ENCODE results near the gene IGHMBP2.

Gene IGHMBP2

GRCh38 chr11:68974421-68975194 is 70.9 kb downstream of the IGHMBP2 start:
- H3K4me3 ChIP-seq (ENCODE audit: low read length) = no peak overlapping the region
- peak; percentile 35 for DNase-seq (ENCODE audit: low read depth, low spot score)

DNA sequence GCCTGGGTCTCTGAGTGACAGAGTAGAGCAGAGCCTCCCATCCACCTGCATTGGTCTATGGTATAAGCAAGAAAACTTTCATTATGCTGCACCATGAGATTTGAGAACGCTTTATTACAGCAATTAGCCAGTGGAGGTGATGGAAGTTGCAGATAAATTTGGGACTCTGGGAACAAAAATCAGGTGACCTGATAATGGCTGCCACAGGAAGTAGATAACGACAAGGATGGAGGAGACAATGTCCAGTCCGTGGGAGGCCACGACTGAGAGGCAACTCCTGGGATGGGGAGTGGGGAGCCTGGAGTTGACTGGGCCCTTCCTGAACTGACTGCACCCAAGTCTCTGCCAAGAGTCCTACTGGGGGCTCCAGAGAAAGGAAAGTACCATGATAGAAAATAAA is 72.4 kb downstream of the IGHMBP2 start:
- DNase-seq (ENCODE audit: low read depth, low spot score) = no peak
- H3K4me3 ChIP-seq (ENCODE audit: low read length) = no peak overlapping the region

DNA sequence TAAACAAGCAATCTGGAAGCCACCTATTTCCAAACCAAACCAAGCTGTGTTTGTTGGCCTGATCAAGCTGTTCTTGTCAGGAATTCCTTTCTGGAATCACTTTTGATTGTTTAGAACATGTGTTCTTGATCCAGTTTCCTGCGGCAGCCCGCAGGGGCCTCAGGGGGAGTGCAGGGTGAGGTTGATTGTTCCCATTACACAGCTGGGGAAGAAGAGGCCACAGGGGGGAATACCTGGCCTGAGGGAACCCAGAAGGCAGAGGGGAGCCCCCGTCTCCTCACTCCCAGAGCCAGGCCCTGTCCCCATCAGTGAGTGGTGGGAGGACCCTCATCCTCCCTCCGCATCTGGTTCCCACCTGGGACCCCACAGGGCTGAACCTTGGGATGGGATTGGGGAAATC is 72.9 kb downstream of the IGHMBP2 start:
- DNase-seq (ENCODE audit: low read depth, low spot score) = no peak
- H3K4me3 ChIP-seq (ENCODE audit: low read length) = no peak overlapping the region

GRCh38 chr11:68977781-68978625 is 74.3 kb downstream of the IGHMBP2 start:
- no peak for DNase-seq (ENCODE audit: low read depth, low spot score)
- no peak overlapping the region for H3K4me3 ChIP-seq (ENCODE audit: low read length)

- H3K4me3 ChIP-seq (ENCODE audit: low read length) = no peak overlapping the region
- DNase-seq (ENCODE audit: low read depth, low spot score) = no peak
Observed at GRCh38 chr11:68978626-68978930, 74.9 kb downstream of the IGHMBP2 start.

DNA sequence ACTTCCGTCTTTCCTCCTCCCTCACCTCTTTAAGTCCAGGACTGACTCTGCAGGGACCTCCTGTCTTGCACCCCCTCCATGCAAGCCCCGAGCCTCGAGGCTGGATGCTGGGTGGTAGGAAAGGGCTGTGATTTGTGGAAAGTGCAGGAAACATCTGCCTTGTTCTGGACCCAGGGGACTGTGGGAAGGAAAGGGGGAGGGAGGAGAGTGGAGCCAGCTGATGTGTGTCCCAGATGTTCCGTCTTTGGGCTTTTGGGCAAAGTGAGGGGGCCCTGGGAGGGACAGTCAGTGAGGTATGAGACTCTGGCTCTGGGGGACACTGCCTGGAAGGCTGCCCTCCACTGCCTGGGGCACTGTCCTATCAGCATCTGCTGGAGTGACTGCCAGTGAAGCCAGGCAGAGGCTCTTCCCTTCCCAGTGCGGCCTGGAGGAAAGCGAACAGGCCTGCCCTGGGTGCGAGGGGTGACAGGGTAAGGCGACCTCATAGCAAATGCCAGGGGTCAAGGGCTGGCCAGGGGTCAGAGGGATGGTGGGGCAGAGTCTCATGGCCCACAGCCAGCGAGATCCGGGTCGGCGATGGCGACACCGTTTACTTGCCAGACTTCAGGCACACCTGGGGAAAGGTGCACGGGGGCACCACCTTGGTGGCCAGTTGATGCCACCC is 75.4 kb downstream of the IGHMBP2 start:
- no peak for DNase-seq (ENCODE audit: low read depth, low spot score)
- H3K4me3 ChIP-seq (ENCODE audit: low read length) = no peak overlapping the region

DNA sequence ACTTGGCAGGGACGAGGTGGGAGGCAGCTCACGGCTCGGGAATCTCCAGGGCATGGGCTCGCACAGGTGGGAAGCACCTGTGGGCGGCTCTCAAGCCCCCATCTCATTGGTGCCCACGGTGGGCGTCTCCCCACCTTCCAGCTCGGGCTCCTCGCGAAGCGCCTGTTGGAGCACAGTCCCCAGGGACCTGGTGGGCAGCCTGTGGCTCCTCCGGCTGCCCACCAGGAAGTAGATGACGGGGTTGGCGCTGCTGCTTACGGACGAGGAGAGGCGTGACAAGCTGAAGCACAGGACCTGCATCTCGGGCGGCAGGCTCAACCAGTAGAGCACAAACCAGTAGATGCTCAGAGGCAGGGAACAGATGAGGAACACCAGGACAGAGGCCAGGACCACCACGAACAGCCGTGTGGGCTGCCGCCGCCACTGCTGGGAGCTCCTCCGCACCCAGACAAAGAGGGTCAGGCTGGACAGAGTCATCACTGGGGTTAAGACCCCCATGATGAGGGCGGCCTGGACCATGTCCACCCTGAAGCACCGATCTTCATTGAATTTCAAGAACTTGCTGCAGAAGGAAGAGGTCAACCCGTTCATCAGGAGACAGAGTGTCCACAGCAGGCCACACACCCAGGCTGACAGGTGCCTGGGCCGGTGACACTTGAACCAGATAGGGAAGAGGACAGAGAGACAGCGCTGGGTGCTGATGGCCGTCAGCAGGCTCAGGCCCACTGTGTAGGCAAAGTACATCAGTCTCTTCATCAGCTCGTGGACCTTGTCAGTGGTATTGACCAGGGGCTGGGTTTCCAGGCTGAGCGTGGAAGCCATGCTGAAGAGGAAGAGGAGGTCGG is 76.5 kb downstream of the IGHMBP2 start:
- H3K4me3 ChIP-seq (ENCODE audit: low read length) = no peak overlapping the region
- DNase-seq (ENCODE audit: low read depth, low spot score) = no peak

- H3K4me3 ChIP-seq (ENCODE audit: low read length) = no peak within 1 kb of the TSS
- DNase-seq (ENCODE audit: low read depth, low spot score) = no peak
Observed at GRCh38 chr11:68980776-68981065, 77.0 kb downstream of the IGHMBP2 start, which contains the start of gene MRGPRD. Gene MRGPRD (minus strand): TSS chr11:68980986. CDS start chr11:68980986, 0 bp downstream.

GRCh38 chr11:68982134-68982533 is 78.4 kb downstream of the IGHMBP2 start:
- no peak overlapping the region for H3K4me3 ChIP-seq (ENCODE audit: low read length)
- no peak for DNase-seq (ENCODE audit: low read depth, low spot score)

- no peak for DNase-seq (ENCODE audit: low read depth, low spot score)
- no peak overlapping the region for H3K4me3 ChIP-seq (ENCODE audit: low read length)
Observed at GRCh38 chr11:68983801-68984200, 80.1 kb downstream of the IGHMBP2 start.

DNA sequence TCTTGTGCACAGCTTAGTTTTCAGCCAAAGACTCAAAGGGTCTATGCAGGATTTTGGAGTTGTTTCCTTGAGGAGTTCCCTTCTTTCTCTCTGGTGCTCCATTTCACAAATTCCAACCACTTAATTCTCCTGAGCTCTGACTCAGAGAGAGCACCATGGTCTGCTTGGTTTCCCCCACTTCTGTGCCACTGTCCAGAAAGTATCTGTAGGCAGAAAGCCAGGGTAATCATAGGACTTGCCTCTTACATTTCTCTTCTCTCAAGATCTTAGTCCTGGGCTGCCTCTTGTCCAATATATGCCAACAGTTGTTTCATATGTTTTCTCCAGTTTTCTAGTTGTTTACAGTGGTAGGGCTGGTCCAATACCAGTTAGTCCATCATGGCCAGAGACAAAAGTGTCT is 83.5 kb downstream of the IGHMBP2 start:
- no peak overlapping the region for H3K4me3 ChIP-seq (ENCODE audit: low read length)
- DNase-seq (ENCODE audit: low read depth, low spot score) = no peak

GRCh38 chr11:68988491-68988890 is 84.8 kb downstream of the IGHMBP2 start:
- no peak for DNase-seq (ENCODE audit: low read depth, low spot score)
- no peak overlapping the region for H3K4me3 ChIP-seq (ENCODE audit: low read length)
